Measurements from ENCODE around the gene RARS2.

The RARS2 gene

DNA sequence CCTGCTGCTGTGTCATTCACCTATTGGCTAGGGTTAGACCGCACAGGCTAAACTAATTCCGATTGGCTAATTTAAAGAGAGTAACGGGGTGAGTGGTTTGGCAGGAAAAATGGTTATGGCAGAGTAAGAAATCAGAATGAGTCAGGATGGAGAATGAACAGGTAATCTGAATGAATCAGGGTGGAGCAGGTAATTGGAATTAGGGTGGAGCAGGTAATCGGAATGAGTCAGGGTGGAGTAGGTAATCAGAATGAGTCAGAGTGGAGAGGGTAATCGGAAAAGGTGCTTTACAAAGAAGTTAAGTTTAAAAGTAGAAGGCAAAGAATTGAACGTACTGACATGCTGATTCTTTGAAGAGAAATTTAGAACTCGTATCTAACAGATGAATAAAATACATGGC is 105.3 kb downstream of the RARS2 start:
- no peak overlapping the region for H2AK5ac ChIP-seq (ENCODE audit: low read length)
- no peak overlapping the region for H3K23ac ChIP-seq (ENCODE audit: low read length)
- H3K4me3 ChIP-seq (ENCODE audit: low read depth, low read length): no peak overlapping the region
- H3K18ac ChIP-seq (ENCODE audit: low read length): no peak overlapping the region
- WGBS (ENCODE audit: extremely low coverage, insufficient coverage, insufficient read length): no CpG with 5 or more reads among the region's 7 CpGs
- peak; percentile 31 to 70 for DNase-seq
- H2BK120ac ChIP-seq (ENCODE audit: insufficient read depth, low read length, poor library complexity): no peak overlapping the region
- H3K9ac ChIP-seq (ENCODE audit: low read length): no peak overlapping the region
- no peak overlapping the region for H3K4me2 ChIP-seq (ENCODE audit: low read length)
- H4K8ac ChIP-seq (ENCODE audit: low read depth, low read length): no peak overlapping the region
- H2BK5ac ChIP-seq (ENCODE audit: low read depth, low read length, poor library complexity): no peak overlapping the region
- H3K4me1 ChIP-seq (ENCODE audit: control insufficient read depth in 1 of 2, insufficient read depth in 2 of 2, low read length in 2 of 2): peaks cover 7 to 9% of the 10 kb centered on the region in 2 experiments
- H4K12ac ChIP-seq (ENCODE audit: low read depth, low read length): no peak overlapping the region
- no peak overlapping the region for H3K27ac ChIP-seq (ENCODE audit: low read depth, low read length)
- H4K91ac ChIP-seq (ENCODE audit: low read depth, low read length): no peak overlapping the region
- peaks cover 4% of the 10 kb centered on the region for H3K9me3 ChIP-seq (ENCODE audit: insufficient read depth, low read depth, low read length)
- peaks cover 5% of the 10 kb centered on the region for H3K79me1 ChIP-seq (ENCODE audit: low read length)
- no peak overlapping the region for H2BK12ac ChIP-seq (ENCODE audit: low read length)
- H3K27me3 ChIP-seq (ENCODE audit: insufficient read depth, low read length): no peaks in the 10 kb centered on the region
- peaks cover 2 to 5% of the 10 kb centered on the region in 2 experiments for H3K36me3 ChIP-seq (ENCODE audit: control insufficient read depth in 1 of 2, insufficient read depth in 2 of 2, low read length in 2 of 2)
- no peaks in the 10 kb centered on the region for H3K79me2 ChIP-seq (ENCODE audit: control insufficient read depth, insufficient read depth, low read length, poor library complexity)
- no peak overlapping the region for H3K4ac ChIP-seq (ENCODE audit: low read depth, low read length)
- H3K14ac ChIP-seq (ENCODE audit: low read length): no peak overlapping the region
- no peak overlapping the region for H2AFZ ChIP-seq (ENCODE audit: insufficient read depth, low read length, poor library complexity)

DNA sequence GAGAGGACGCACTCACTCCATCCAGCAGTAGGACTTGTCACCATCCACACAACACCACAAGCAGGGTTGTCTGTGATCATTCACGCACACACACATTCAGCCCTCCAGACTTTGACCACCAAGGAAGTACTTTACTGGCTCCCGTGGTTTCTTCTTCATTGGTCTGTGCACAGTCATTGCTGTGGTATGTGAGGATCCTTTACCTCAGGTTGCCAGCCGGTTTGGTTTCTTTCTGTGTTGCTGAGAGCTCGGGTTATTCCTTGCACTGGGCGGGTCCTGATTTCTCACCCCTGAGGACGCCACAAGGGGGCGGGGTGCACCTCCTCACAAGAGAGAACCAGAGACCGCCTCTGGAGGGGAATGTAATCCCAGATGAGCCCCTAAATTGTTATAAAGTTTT is 105.9 kb downstream of the RARS2 start:
- peaks cover 2 to 5% of the 10 kb centered on the region in 2 experiments for H3K36me3 ChIP-seq (ENCODE audit: control insufficient read depth in 1 of 2, insufficient read depth in 2 of 2, low read length in 2 of 2)
- H3K79me1 ChIP-seq (ENCODE audit: low read length): peaks cover 5% of the 10 kb centered on the region
- H3K4me3 ChIP-seq (ENCODE audit: low read depth, low read length): no peak overlapping the region
- H4K12ac ChIP-seq (ENCODE audit: low read depth, low read length): no peak overlapping the region
- no peak overlapping the region for H3K23ac ChIP-seq (ENCODE audit: low read length)
- H2BK120ac ChIP-seq (ENCODE audit: insufficient read depth, low read length, poor library complexity): no peak overlapping the region
- H3K4me2 ChIP-seq (ENCODE audit: low read length): no peak overlapping the region
- no peak overlapping the region for H3K4ac ChIP-seq (ENCODE audit: low read depth, low read length)
- H3K9ac ChIP-seq (ENCODE audit: low read length): no peak overlapping the region
- peaks cover 4% of the 10 kb centered on the region for H3K9me3 ChIP-seq (ENCODE audit: insufficient read depth, low read depth, low read length)
- DNase-seq: peak; percentile 85 to 91
- no peak overlapping the region for H2AFZ ChIP-seq (ENCODE audit: insufficient read depth, low read length, poor library complexity)
- H3K14ac ChIP-seq (ENCODE audit: low read length): peak overlapping the region; percentile 13
- H3K27ac ChIP-seq (ENCODE audit: low read depth, low read length): peak overlapping the region; percentile 22
- peaks cover 7 to 9% of the 10 kb centered on the region in 2 experiments for H3K4me1 ChIP-seq (ENCODE audit: control insufficient read depth in 1 of 2, insufficient read depth in 2 of 2, low read length in 2 of 2)
- WGBS (ENCODE audit: extremely low coverage, insufficient coverage, insufficient read length): no CpG with 5 or more reads among the region's 9 CpGs
- no peak overlapping the region for H2BK12ac ChIP-seq (ENCODE audit: low read length)
- no peaks in the 10 kb centered on the region for H3K27me3 ChIP-seq (ENCODE audit: insufficient read depth, low read length)
- peak overlapping the region; percentile 38 for H4K91ac ChIP-seq (ENCODE audit: low read depth, low read length)
- H3K18ac ChIP-seq (ENCODE audit: low read length): no peak overlapping the region
- H2BK5ac ChIP-seq (ENCODE audit: low read depth, low read length, poor library complexity): no peak overlapping the region
- no peaks in the 10 kb centered on the region for H3K79me2 ChIP-seq (ENCODE audit: control insufficient read depth, insufficient read depth, low read length, poor library complexity)
- no peak overlapping the region for H2AK5ac ChIP-seq (ENCODE audit: low read length)
- H4K8ac ChIP-seq (ENCODE audit: low read depth, low read length): peak overlapping the region; percentile 15

DNA sequence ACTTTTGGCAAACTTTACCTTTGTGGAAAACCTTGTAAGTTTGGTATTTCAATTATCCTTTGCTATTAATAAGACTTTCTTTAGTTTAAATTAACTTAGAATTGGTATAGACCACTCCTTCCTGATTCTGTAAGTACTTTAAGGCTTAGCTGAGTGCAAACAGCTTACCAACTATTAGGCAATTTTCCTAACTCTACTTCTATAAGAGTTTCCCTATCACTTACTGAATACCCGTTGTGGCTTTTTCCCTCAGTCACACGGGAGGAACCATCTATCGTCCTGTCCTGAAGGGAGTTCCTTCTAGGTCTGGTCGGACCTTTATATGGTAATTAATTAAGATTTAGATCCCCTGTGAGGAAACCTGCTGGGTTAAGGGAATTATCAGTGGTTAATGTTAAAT is 107.4 kb downstream of the RARS2 start:
- no peak overlapping the region for H2AFZ ChIP-seq (ENCODE audit: insufficient read depth, low read length, poor library complexity)
- no peak overlapping the region for H4K8ac ChIP-seq (ENCODE audit: low read depth, low read length)
- DNase-seq: peak in 1 of 2 donors; percentile 17
- peaks cover 4% of the 10 kb centered on the region for H3K9me3 ChIP-seq (ENCODE audit: insufficient read depth, low read depth, low read length)
- H3K79me1 ChIP-seq (ENCODE audit: low read length): peaks cover 5% of the 10 kb centered on the region
- H3K4me2 ChIP-seq (ENCODE audit: low read length): no peak overlapping the region
- H2AK5ac ChIP-seq (ENCODE audit: low read length): no peak overlapping the region
- H3K18ac ChIP-seq (ENCODE audit: low read length): no peak overlapping the region
- H3K4me1 ChIP-seq (ENCODE audit: control insufficient read depth in 1 of 2, insufficient read depth in 2 of 2, low read length in 2 of 2): peaks cover 7 to 9% of the 10 kb centered on the region in 2 experiments
- H2BK5ac ChIP-seq (ENCODE audit: low read depth, low read length, poor library complexity): no peak overlapping the region
- no peak overlapping the region for H4K91ac ChIP-seq (ENCODE audit: low read depth, low read length)
- WGBS (ENCODE audit: extremely low coverage, insufficient coverage, insufficient read length): no CpG with 5 or more reads among the region's 4 CpGs
- no peak overlapping the region for H3K9ac ChIP-seq (ENCODE audit: low read length)
- no peaks in the 10 kb centered on the region for H3K79me2 ChIP-seq (ENCODE audit: control insufficient read depth, insufficient read depth, low read length, poor library complexity)
- H3K27me3 ChIP-seq (ENCODE audit: insufficient read depth, low read length): no peaks in the 10 kb centered on the region
- no peak overlapping the region for H3K27ac ChIP-seq (ENCODE audit: low read depth, low read length)
- H2BK12ac ChIP-seq (ENCODE audit: low read length): no peak overlapping the region
- H3K36me3 ChIP-seq (ENCODE audit: control insufficient read depth in 1 of 2, insufficient read depth in 2 of 2, low read length in 2 of 2): peaks cover 2 to 9% of the 10 kb centered on the region in 2 experiments
- no peak overlapping the region for H3K4me3 ChIP-seq (ENCODE audit: low read depth, low read length)
- no peak overlapping the region for H4K12ac ChIP-seq (ENCODE audit: low read depth, low read length)
- H2BK120ac ChIP-seq (ENCODE audit: insufficient read depth, low read length, poor library complexity): no peak overlapping the region
- H3K23ac ChIP-seq (ENCODE audit: low read length): no peak overlapping the region
- no peak overlapping the region for H3K4ac ChIP-seq (ENCODE audit: low read depth, low read length)
- H3K14ac ChIP-seq (ENCODE audit: low read length): no peak overlapping the region

DNA sequence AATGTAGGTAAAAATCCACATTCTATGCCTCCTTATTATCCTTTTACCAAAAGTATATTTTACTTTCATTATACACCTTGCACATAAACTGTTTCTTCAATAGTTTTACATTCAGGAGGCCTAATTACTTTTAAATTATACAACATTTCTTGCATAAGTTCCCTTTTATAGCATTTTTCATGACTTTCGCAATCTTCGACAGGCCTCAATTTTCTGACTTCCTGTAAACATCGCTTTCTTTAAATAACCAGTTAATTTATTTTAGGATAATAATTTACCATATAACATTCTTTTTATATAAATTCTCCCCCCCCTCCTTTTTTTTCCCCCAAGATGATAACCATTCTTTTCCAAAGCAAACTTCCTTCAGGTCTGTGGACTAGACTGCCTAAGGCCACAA is 107.9 kb downstream of the RARS2 start:
- DNase-seq: no peak
- Histone ChIP-seq H4K8ac (ENCODE audit: low read depth, low read length) (no peak overlapping the region), H3K9ac (ENCODE audit: low read length) (no peak overlapping the region), H2BK5ac (ENCODE audit: low read depth, low read length, poor library complexity) (no peak overlapping the region), H3K18ac (ENCODE audit: low read length) (no peak overlapping the region), H4K91ac (ENCODE audit: low read depth, low read length) (no peak overlapping the region), H3K36me3 (ENCODE audit: control insufficient read depth in 1 of 2, insufficient read depth in 2 of 2, low read length in 2 of 2) (peaks cover 2 to 9% of the 10 kb centered on the region in 2 experiments), H3K27me3 (ENCODE audit: insufficient read depth, low read length) (no peaks in the 10 kb centered on the region), H3K4ac (ENCODE audit: low read depth, low read length) (no peak overlapping the region), H3K23ac (ENCODE audit: low read length) (no peak overlapping the region), H2BK12ac (ENCODE audit: low read length) (no peak overlapping the region), H2AK5ac (ENCODE audit: low read length) (no peak overlapping the region), H3K4me2 (ENCODE audit: low read length) (no peak overlapping the region), H3K4me1 (ENCODE audit: control insufficient read depth in 1 of 2, insufficient read depth in 2 of 2, low read length in 2 of 2) (peaks cover 7 to 9% of the 10 kb centered on the region in 2 experiments), H3K14ac (ENCODE audit: low read length) (no peak overlapping the region), H3K9me3 (ENCODE audit: insufficient read depth, low read depth, low read length) (peaks cover 4% of the 10 kb centered on the region), H2BK120ac (ENCODE audit: insufficient read depth, low read length, poor library complexity) (no peak overlapping the region), H3K27ac (ENCODE audit: low read depth, low read length) (no peak overlapping the region), H2AFZ (ENCODE audit: insufficient read depth, low read length, poor library complexity) (no peak overlapping the region), H4K12ac (ENCODE audit: low read depth, low read length) (no peak overlapping the region), H3K4me3 (ENCODE audit: low read depth, low read length) (no peak overlapping the region), H3K79me1 (ENCODE audit: low read length) (peaks cover 5% of the 10 kb centered on the region), H3K79me2 (ENCODE audit: control insufficient read depth, insufficient read depth, low read length, poor library complexity) (no peaks in the 10 kb centered on the region)
- WGBS (ENCODE audit: extremely low coverage, insufficient coverage, insufficient read length): no CpG with 5 or more reads among the region's 3 CpGs

Data from trophoblast cell (in vitro differentiated cells and primary cell).